ENCODE measurements around the gene EPGN. TPM values are rescaled to one million over a fixed set of nuclear protein-coding genes. Genes with fewer than 3 reads are reported as not detected.

The EPGN gene
- 0.07 to 0.27 TPM in 2 of 5 replicates, not detected in the others for total RNA-seq (2022; extraction: Qiagen RNA extraction)

GRCh38 chr4:74308215-74308614, at the start of gene EPGN:
EPGN (plus strand) TSS chr4:74308470; CDS start chr4:74308534, 64 bp downstream.

DNA sequence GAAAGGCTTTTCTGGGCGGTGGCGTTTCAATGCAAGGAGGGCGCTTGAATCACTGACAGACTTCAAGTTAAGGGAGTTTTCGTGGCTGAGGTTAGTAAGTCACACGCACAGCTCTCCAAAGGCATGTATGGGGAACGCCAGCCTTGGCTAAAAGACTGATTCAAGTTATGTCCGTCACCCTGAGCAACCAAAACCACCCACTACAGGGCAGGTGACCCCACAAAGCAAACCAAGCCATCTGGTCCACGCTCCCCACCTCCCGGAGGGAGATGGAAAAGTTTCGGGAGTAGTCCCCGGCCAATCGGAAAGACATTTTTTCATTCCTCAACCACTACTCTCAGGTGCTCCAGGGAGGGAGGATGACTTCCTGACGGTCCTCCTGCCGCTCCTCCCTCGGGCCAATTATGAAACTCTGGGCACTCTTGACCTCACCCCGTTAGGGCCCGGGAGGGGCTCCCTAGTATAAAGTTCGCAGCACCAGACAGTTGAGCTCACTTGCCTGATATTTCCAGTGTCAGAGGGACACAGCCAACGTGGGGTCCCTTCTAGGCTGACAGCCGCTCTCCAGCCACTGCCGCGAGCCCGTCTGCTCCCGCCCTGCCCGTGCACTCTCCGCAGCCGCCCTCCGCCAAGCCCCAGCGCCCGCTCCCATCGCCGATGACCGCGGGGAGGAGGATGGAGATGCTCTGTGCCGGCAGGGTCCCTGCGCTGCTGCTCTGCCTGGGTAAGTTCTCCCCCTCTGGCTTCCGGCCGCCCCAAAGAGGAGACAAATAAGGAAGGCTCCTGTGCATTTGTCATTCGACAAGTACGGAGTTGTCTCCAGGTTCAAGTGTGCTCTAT, 56.6 kb downstream of the EPGN start, which contains the start of gene EREG:
Gene EREG (plus strand): TSS at position 494 of the 840 bp plus-strand sequence. CDS start 164 bp downstream, at position 658.

Other genes starting within 250 kb of the EPGN start
- 12.5 to 42.4 TPM (median 17.2 TPM) in 5 replicates for gene CXCL2, start 209.3 kb upstream of the EPGN start, total RNA-seq (2022; extraction: Qiagen RNA extraction)
- 8.4 to 11.2 TPM (median 10.4 TPM) in 5 replicates for gene MTHFD2L, start 150.4 kb upstream of the EPGN start, total RNA-seq (2022; extraction: Qiagen RNA extraction)
- gene EREG, start 56.7 kb downstream of the EPGN start, total RNA-seq (2022; extraction: Qiagen RNA extraction) = 26.8 to 48.1 TPM (median 38.4 TPM) in 5 replicates
- 55.0 to 73.0 TPM (median 66.7 TPM) in 5 replicates for gene AREG, start 136.7 kb downstream of the EPGN start, total RNA-seq (2022; extraction: Qiagen RNA extraction)